HepG2 (cell line): Measurements from ENCODE around the gene NMRAL1. TPM values are rescaled to one million over a fixed set of nuclear protein-coding genes. Genes with fewer than 3 reads are reported as not detected.

Source experiments
- EED ChIP-seq: sonication (generic); formaldehyde crosslinking; IDR thresholded peaks from 2 replicates; pipeline ENCODE4 v1.5.0; 2020; ENCODE audit warnings: mild to moderate bottlenecking, missing genetic modification reagents
- HDAC2 ChIP-seq: sonication (generic); formaldehyde crosslinking; IDR thresholded peaks from 2 replicates; pipeline ENCODE4 v1.4.0; 2020; ENCODE audit warnings: missing genetic modification reagents
- IRX3 ChIP-seq: sonication (generic); formaldehyde crosslinking; IDR thresholded peaks from 2 replicates; pipeline ENCODE4 v1.8.1; 2023; ENCODE audit warnings: mild to moderate bottlenecking, low read depth, missing genetic modification reagents, borderline replicate concordance
- KAT2B ChIP-seq: fragments of 150-350 bp; IDR thresholded peaks from 2 replicates; pipeline ENCODE4 v1.6.1; 2014; ENCODE audit warnings: low read depth, low read length, borderline replicate concordance
- MAZ ChIP-seq, 2 experiments: sonication (generic) in 1 of 2; formaldehyde crosslinking in 1 of 2; IDR thresholded peaks; 2 replicates each; pipeline versions ENCODE4 v1.5.0 to v1.6.1; 2012 to 2020; ENCODE audit warnings: low read depth in 2 of 2, mild to moderate bottlenecking in 2 of 2, borderline replicate concordance in 1 of 2, improper control_type of control experiment in 1 of 2, low read length in 1 of 2, missing genetic modification reagents in 1 of 2, moderate library complexity in 1 of 2
- MXI1 ChIP-seq: IDR thresholded peaks from 3 replicates; pipeline ENCODE4 v1.6.1; 2012; ENCODE audit warnings: low read depth, low read length, inconsistent platforms, borderline replicate concordance
- NCOA1 ChIP-seq: sonication (generic); formaldehyde crosslinking; IDR thresholded peaks from 2 replicates; pipeline ENCODE4 v1.9.0; 2021; ENCODE audit warnings: missing genetic modification reagents
- SMAD1 ChIP-seq: sonication (generic); formaldehyde crosslinking; IDR thresholded peaks from 2 replicates; pipeline ENCODE4 v1.4.0; 2020; ENCODE audit warnings: missing genetic modification reagents, low read depth, mild to moderate bottlenecking, borderline replicate concordance
- XBP1 ChIP-seq: sonication (generic); formaldehyde crosslinking; IDR thresholded peaks from 2 replicates; pipeline ENCODE4 v1.5.0; 2020; ENCODE audit warnings: missing genetic modification reagents
- ZNF12 ChIP-seq: sonication (generic); formaldehyde crosslinking; IDR thresholded peaks from 2 replicates; pipeline ENCODE4 v1.5.0; 2020; ENCODE audit warnings: missing genetic modification reagents
- ZNF234 ChIP-seq: sonication (generic); formaldehyde crosslinking; conservative IDR thresholded peaks from 2 replicates; pipeline ENCODE4 v1.5.1; 2020; ENCODE audit warnings: mild to moderate bottlenecking, missing genetic modification reagents
- ZNF280B ChIP-seq: sonication (generic); formaldehyde crosslinking; IDR thresholded peaks from 2 replicates; pipeline ENCODE4 v1.5.0; 2020; ENCODE audit warnings: missing genetic modification reagents, mild to moderate bottlenecking, borderline replicate concordance
- ZNF33B ChIP-seq: sonication (generic); formaldehyde crosslinking; IDR thresholded peaks from 2 replicates; pipeline ENCODE4 v1.5.1; 2020; ENCODE audit warnings: mild to moderate bottlenecking, missing genetic modification reagents
- ZNF7 ChIP-seq: IDR thresholded peaks from 2 replicates; pipeline ENCODE4 v1.6.1; 2016; ENCODE audit warnings: missing biosample characterization, missing genetic modification reagents
- polyA plus RNA-seq, 8 experiments: library from polyadenylated mRNA; depleted of rRNA in 3 of 8; stranded (reverse) in 7 of 8; unstranded in 1 of 8; fragments of >200 nt; fragmentation: Illumina TruSeq in 4 of 8; extraction: Trizol in 4 of 8; gene quantifications; 2 replicates each; pipeline versions ENCODE4 v1.2.1 to v1.2.3, GENCODE V29; 2011 to 2016; ENCODE audit warnings: low read depth in 4 of 8, missing spikeins in 1 of 8, mixed read lengths in 1 of 8; ENCODE audit not compliant: insufficient read depth in 1 of 8
- total RNA-seq, 5 experiments: library from RNA; depleted of rRNA; stranded (reverse); fragments of >200 nt; fragmentation: Illumina TruSeq; extraction: Trizol; gene quantifications; 2 replicates each; pipeline ENCODE4 v1.2.3, GENCODE V29; 2016; ENCODE audit warnings: low read depth in 1 of 5
- TF ChIP-seq, protein P1 (sequence below): sonication (generic); formaldehyde crosslinking; IDR thresholded peaks from 2 replicates; pipeline ENCODE4 v1.5.0; 2020; ENCODE audit warnings: missing genetic modification reagents, mild to moderate bottlenecking, borderline replicate concordance
- TF ChIP-seq, protein P2 (sequence below): sonication (generic); formaldehyde crosslinking; IDR thresholded peaks from 2 replicates; pipeline ENCODE4 v1.5.0; 2020; ENCODE audit warnings: mild to moderate bottlenecking, missing genetic modification reagents
- TF ChIP-seq, protein P3 (sequence below): sonication (generic); formaldehyde crosslinking; IDR thresholded peaks from 2 replicates; pipeline ENCODE4 v1.4.0; 2020; ENCODE audit warnings: missing genetic modification reagents

Gene NMRAL1
- total and polyA plus RNA-seq, 2 of the 13 experiments (the other 11 are each of a cell fraction or from before 2014, with no cell fraction given) = 30.8 to 33.1 TPM

GRCh38 chr16:4475880-4476788, 1.7 kb upstream of the NMRAL1 start, which contains the start of gene HMOX2 (continued):
- TF ChIP-seq, protein P1, sequence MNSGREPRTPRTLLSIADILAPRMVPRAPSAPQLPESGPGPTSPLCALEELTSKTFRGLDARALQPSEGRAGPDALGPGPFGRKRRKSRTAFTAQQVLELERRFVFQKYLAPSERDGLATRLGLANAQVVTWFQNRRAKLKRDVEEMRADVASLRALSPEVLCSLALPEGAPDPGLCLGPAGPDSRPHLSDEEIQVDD (CRISPR knock-in tag) = peak; percentile 71; the same call in 1 of the 2 replicates
- no peak; the same call in 1 of the 2 replicates for TF ChIP-seq ZNF234 (CRISPR knock-in tag)
- TF ChIP-seq ZNF12 (CRISPR knock-in tag) = peak; percentile 61; the same call in 1 of the 2 replicates
- no peak; the same call in 1 of the 2 replicates for TF ChIP-seq IRX3 (CRISPR knock-in tag)
- TF ChIP-seq EED (CRISPR knock-in tag) = no peak; the same call in 1 of the 2 replicates
- TF ChIP-seq HDAC2 (CRISPR knock-in tag) = peak; percentile 72
- peak; percentile 77; the same call in 1 of the 2 replicates for TF ChIP-seq MAZ (IDR thresholded peaks at IDR 0.05; ENCODE audit: borderline replicate concordance, low read depth, low read length)
- TF ChIP-seq MAZ (CRISPR knock-in tag; IDR thresholded peaks at IDR 0.05; ENCODE audit: low read depth) = peak; percentile 93
- TF ChIP-seq ZNF280B (CRISPR knock-in tag) = peak; percentile 96
- TF ChIP-seq, protein P2, sequence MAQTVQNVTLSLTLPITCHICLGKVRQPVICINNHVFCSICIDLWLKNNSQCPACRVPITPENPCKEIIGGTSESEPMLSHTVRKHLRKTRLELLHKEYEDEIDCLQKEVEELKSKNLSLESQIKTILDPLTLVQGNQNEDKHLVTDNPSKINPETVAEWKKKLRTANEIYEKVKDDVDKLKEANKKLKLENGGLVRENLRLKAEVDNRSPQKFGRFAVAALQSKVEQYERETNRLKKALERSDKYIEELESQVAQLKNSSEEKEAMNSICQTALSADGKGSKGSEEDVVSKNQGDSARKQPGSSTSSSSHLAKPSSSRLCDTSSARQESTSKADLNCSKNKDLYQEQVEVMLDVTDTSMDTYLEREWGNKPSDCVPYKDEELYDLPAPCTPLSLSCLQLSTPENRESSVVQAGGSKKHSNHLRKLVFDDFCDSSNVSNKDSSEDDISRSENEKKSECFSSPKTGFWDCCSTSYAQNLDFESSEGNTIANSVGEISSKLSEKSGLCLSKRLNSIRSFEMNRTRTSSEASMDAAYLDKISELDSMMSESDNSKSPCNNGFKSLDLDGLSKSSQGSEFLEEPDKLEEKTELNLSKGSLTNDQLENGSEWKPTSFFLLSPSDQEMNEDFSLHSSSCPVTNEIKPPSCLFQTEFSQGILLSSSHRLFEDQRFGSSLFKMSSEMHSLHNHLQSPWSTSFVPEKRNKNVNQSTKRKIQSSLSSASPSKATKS (CRISPR knock-in tag) = no peak
- no peak for TF ChIP-seq SMAD1
- TF ChIP-seq MXI1 = peak; percentile 98; the same call in 1 of the 3 replicates
- TF ChIP-seq KAT2B = no peak
- peak; percentile 59 for TF ChIP-seq ZNF7 (CRISPR knock-in tag)
- TF ChIP-seq ZNF33B (CRISPR knock-in tag) = 0 out of 2 replicates have a peak, but pooled peaks have one; percentile 82
- TF ChIP-seq NCOA1 (CRISPR knock-in tag) = no peak
- TF ChIP-seq, protein P3, sequence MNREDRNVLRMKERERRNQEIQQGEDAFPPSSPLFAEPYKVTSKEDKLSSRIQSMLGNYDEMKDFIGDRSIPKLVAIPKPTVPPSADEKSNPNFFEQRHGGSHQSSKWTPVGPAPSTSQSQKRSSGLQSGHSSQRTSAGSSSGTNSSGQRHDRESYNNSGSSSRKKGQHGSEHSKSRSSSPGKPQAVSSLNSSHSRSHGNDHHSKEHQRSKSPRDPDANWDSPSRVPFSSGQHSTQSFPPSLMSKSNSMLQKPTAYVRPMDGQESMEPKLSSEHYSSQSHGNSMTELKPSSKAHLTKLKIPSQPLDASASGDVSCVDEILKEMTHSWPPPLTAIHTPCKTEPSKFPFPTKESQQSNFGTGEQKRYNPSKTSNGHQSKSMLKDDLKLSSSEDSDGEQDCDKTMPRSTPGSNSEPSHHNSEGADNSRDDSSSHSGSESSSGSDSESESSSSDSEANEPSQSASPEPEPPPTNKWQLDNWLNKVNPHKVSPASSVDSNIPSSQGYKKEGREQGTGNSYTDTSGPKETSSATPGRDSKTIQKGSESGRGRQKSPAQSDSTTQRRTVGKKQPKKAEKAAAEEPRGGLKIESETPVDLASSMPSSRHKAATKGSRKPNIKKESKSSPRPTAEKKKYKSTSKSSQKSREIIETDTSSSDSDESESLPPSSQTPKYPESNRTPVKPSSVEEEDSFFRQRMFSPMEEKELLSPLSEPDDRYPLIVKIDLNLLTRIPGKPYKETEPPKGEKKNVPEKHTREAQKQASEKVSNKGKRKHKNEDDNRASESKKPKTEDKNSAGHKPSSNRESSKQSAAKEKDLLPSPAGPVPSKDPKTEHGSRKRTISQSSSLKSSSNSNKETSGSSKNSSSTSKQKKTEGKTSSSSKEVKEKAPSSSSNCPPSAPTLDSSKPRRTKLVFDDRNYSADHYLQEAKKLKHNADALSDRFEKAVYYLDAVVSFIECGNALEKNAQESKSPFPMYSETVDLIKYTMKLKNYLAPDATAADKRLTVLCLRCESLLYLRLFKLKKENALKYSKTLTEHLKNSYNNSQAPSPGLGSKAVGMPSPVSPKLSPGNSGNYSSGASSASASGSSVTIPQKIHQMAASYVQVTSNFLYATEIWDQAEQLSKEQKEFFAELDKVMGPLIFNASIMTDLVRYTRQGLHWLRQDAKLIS = no peak
- no peak for TF ChIP-seq XBP1
